Fibroblast of the aortic adventitia (primary cell): ENCODE measurements around the gene CYP46A1. TPM values are rescaled to one million over a fixed set of nuclear protein-coding genes. Genes with fewer than 3 reads are reported as not detected.
A peak's percentile ranks its signal among the peaks of the same experiment; 100 is the strongest.
"Not testable (repeated sequence)": the region's sequence is repeated elsewhere in the genome, so short reads cannot be mapped to it uniquely, and the experiment has no call there.

ENCODE experiments used
- DNase-seq: peaks from one replicate; pipeline ENCODE4 v3.0.0-alpha.2; 2010; ENCODE audit warnings: low read depth
- H3K4me3 ChIP-seq: 2 replicates; pipeline ENCODE4 v1.5.1; 2011; ENCODE audit warnings: low read depth, mild to moderate bottlenecking, control low read depth, low read length, moderate library complexity
- CTCF ChIP-seq: IDR thresholded peaks from 2 replicates; pipeline ENCODE4 v1.5.1; 2011; ENCODE audit warnings: mild to moderate bottlenecking, low read length, control low read depth, inconsistent platforms; ENCODE audit not compliant: insufficient read depth
- total RNA-seq: library from RNA; depleted of rRNA; stranded (reverse); fragments of >200 nt; gene quantifications from 2 replicates; pipeline ENCODE4 v1.2.3, GENCODE V29; 2012; ENCODE audit warnings: low replicate concordance

Gene CYP46A1
- total RNA-seq = 0.36 and 0.49 TPM in 2 replicates

- TF ChIP-seq CTCF = no peak
- peak; percentile 99 for DNase-seq
- H3K4me3 ChIP-seq = peak within 1 kb of the TSS; percentile 84
These were observed at the start of gene CYP46A1 for GRCh38 chr14:99683619-99684409. CYP46A1 (plus strand) TSS chr14:99684298; CDS start chr14:99684418, 120 bp downstream.

- no peak for DNase-seq
- H3K4me3 ChIP-seq = no peak overlapping the region
- no peak for TF ChIP-seq CTCF
These were observed 49.7 kb upstream of the CYP46A1 start for GRCh38 chr14:99634443-99634842.

- no peak overlapping the region for H3K4me3 ChIP-seq
- DNase-seq = no peak
- no peak for TF ChIP-seq CTCF
These were observed 49.0 kb upstream of the CYP46A1 start for GRCh38 chr14:99635116-99635515.

- TF ChIP-seq CTCF = no peak
- H3K4me3 ChIP-seq = no peak overlapping the region
- DNase-seq = no peak
These were observed 47.6 kb upstream of the CYP46A1 start for GRCh38 chr14:99636487-99636886.

GRCh38 chr14:99637624-99638023, 46.5 kb upstream of the CYP46A1 start:
- no peak for TF ChIP-seq CTCF
- H3K4me3 ChIP-seq = no peak overlapping the region
- no peak for DNase-seq

GRCh38 chr14:99642771-99643170, 41.3 kb upstream of the CYP46A1 start:
- not testable (repeated sequence) for DNase-seq, H3K4me3 ChIP-seq

- no peak for DNase-seq
- TF ChIP-seq CTCF = no peak
- no peak overlapping the region for H3K4me3 ChIP-seq
These were observed 40.8 kb upstream of the CYP46A1 start for GRCh38 chr14:99643343-99643742.
